ENCODE results near the gene IL32.

IL32 gene

GRCh38 chr16:3065069-3065741 is at the start of gene IL32:
TSS of gene IL32 (plus strand) at chr16:3065640. CDS start at chr16:3065812, 172 bp downstream.
- peak; percentile 31 for DNase-seq

GRCh38 chr16:3015865-3016521 is 49.4 kb upstream of the IL32 start:
- no peak for DNase-seq

- no peak for DNase-seq
These were observed 48.1 kb upstream of the IL32 start for GRCh38 chr16:3017344-3017743.

GRCh38 chr16:3017794-3018506 is 47.5 kb upstream of the IL32 start, which contains the start of gene CLDN6:
TSS of gene CLDN6 (minus strand) at chr16:3018183. CDS start at chr16:3016021, 2,162 bp downstream.
- no peak for DNase-seq

- no peak for DNase-seq
These were observed 45.7 kb upstream of the IL32 start for GRCh38 chr16:3019594-3020246.

- DNase-seq = peak; percentile 77
These were observed 45.2 kb upstream of the IL32 start, which contains the start of gene TNFRSF12A for GRCh38 chr16:3020247-3020603. TSS of gene TNFRSF12A (plus strand) at chr16:3020368. CDS start at chr16:3020398, 30 bp downstream.

GRCh38 chr16:3020604-3021448 is 44.6 kb upstream of the IL32 start:
- DNase-seq = peak; percentile 93

GRCh38 chr16:3021449-3022207 is 43.8 kb upstream of the IL32 start:
- DNase-seq = peak; percentile 91

- DNase-seq = peak; percentile 91
These were observed 43.2 kb upstream of the IL32 start for GRCh38 chr16:3022208-3022683.

- no peak for DNase-seq
These were observed 42.6 kb upstream of the IL32 start for GRCh38 chr16:3022684-3023414.

- DNase-seq = peak; percentile 80
These were observed 42.1 kb upstream of the IL32 start for GRCh38 chr16:3023415-3023668.

- peak; percentile 94 for DNase-seq
These were observed 41.6 kb upstream of the IL32 start, which contains the start of the genes HCFC1R1 and THOC6 for GRCh38 chr16:3023669-3024478. TSS of gene HCFC1R1 (minus strand) at chr16:3023942. CDS start at chr16:3023941, 1 bp downstream. TSS of gene THOC6 (plus strand) at chr16:3024035. CDS start at chr16:3024327, 292 bp downstream.

GRCh38 chr16:3025032-3026002 is 40.1 kb upstream of the IL32 start:
- no peak for DNase-seq

- no peak for DNase-seq
These were observed 39.4 kb upstream of the IL32 start for GRCh38 chr16:3026003-3026378.

GRCh38 chr16:3026609-3027488 is 38.6 kb upstream of the IL32 start:
- DNase-seq = no peak

GRCh38 chr16:3027489-3027795 is 38.0 kb upstream of the IL32 start:
- no peak for DNase-seq

GRCh38 chr16:3027983-3028715 is 37.3 kb upstream of the IL32 start:
- no peak for DNase-seq
